Sigmoid colon (tissue), 7 donors: ENCODE measurements around the gene ETV6. TPM values are rescaled to one million over a fixed set of nuclear protein-coding genes. Genes with fewer than 3 reads are reported as not detected.
A peak's percentile ranks its signal among the peaks of the same experiment; 100 is the strongest.

Experiments used
- DNase-seq: peaks from one replicate; pipeline ENCODE4 v3.0.0-alpha.2; 2019
- H3K27ac ChIP-seq, 4 donors: fragments of 200-600 bp; sonication (generic); one replicate each; pipeline ENCODE4 v1.5.1; 2016 to 2019; ENCODE audit warnings: mild to moderate bottlenecking in 1 of 4
- H3K27me3 ChIP-seq, 3 donors: fragments of 200-600 bp; sonication (generic); one replicate each; pipeline ENCODE4 v1.5.1; 2019; ENCODE audit warnings: mild to moderate bottlenecking in 1 of 3
- H3K36me3 ChIP-seq, 4 donors: fragments of 200-600 bp; sonication (generic); one replicate each; pipeline ENCODE4 v1.5.1; 2016 to 2019
- H3K4me1 ChIP-seq, 4 donors: fragments of 200-600 bp; sonication (generic); one replicate each; pipeline ENCODE4 v1.5.1; 2017 to 2019
- H3K4me3 ChIP-seq, 4 donors: fragments of 200-600 bp; sonication (generic); one replicate each; pipeline ENCODE4 v1.5.1; 2017 to 2019; ENCODE audit warnings: mild to moderate bottlenecking in 2 of 4, moderate library complexity in 1 of 4
- H3K9me3 ChIP-seq, 4 donors: fragments of 200-600 bp in 3 of 4; sonication (generic) in 3 of 4; one replicate each; pipeline versions ENCODE4 v1.5.1 to v1.6.1; 2013 to 2019
- CTCF ChIP-seq, 4 experiments: fragments of 450-650 bp in 3 of 4; fragments of 200-600 bp in 1 of 4; IDR thresholded peaks; one replicate each; pipeline ENCODE4 v1.5.1; 2016 to 2019; ENCODE audit warnings: antibody characterized with exemption in 4 of 4, mild to moderate bottlenecking in 3 of 4, moderate library complexity in 2 of 4
- EP300 ChIP-seq, 4 donors: sonication (generic); formaldehyde crosslinking; IDR thresholded peaks; one replicate each; pipeline ENCODE4 v1.6.1; 2017; ENCODE audit warnings: antibody characterized with exemption in 4 of 4
- POLR2A ChIP-seq, 2 donors: fragments of 450-650 bp; IDR thresholded peaks; one replicate each; pipeline ENCODE4 v1.6.1; 2016; ENCODE audit warnings: antibody characterized with exemption in 2 of 2, mild to moderate bottlenecking in 2 of 2, moderate library complexity in 2 of 2
- POLR2AphosphoS5 ChIP-seq, 4 donors: sonication (generic); formaldehyde crosslinking; IDR thresholded peaks; one replicate each; pipeline ENCODE4 v1.6.1; 2017; ENCODE audit warnings: antibody characterized with exemption in 4 of 4
- WGBS, 2 donors: extraction: QIAGEN DNeasy Blood & Tissue Kit; methylation state at CpG; one replicate each; pipeline ENCODE4 v1.1.7; 2013; 5-methylcytosine and 5-hydroxymethylcytosine counted together
- intact Hi-C: fragments of 100-400 bp; cut with DNase I; formaldehyde crosslinking; loops from one replicate; pipeline ENCODE4 v1.15.1; 2023
- polyA plus RNA-seq, 3 donors: library from polyadenylated mRNA; stranded (reverse); fragments of 200-250 nt; gene quantifications; one replicate each; pipeline ENCODE4 v1.2.3, GENCODE V29; 2013
- total RNA-seq, 4 donors: library from RNA; depleted of rRNA; stranded (reverse); fragments of >200 nt; gene quantifications; one replicate each; pipeline ENCODE4 v1.1.0, GENCODE V29; 2016
- donor health status: healthy with polysubstance abuse.
- donor health status: Bipolar disorder and iron deficiency.
- donor health status: healthy.

The ETV6 gene
- total and polyA plus RNA-seq, 7 donors = 8.4 to 35.2 (median 16.3) TPM

- peak overlapping the region; percentile 82 to 91 (median 84) for H3K27ac ChIP-seq
- H3K4me3 ChIP-seq = no peak overlapping the region
- TF ChIP-seq POLR2AphosphoS5 (IDR thresholded peaks at IDR 0.05) (no peak), CTCF (IDR thresholded peaks at IDR 0.05) (no peak), EP300 (IDR thresholded peaks at IDR 0.05) (no peak)
- WGBS, 2 donors = 24 to 60% methylated on average over 6 of the region's 6 CpGs
- no peaks in the 10 kb centered on the region for H3K36me3 ChIP-seq
- intact Hi-C loops = no loop called here
- no peaks in the 10 kb centered on the region for H3K9me3 ChIP-seq
- H3K27me3 ChIP-seq = no peaks in the 10 kb centered on the region
- peaks cover 0 to 79% (median 66%) of the 10 kb centered on the region in 4 donors for H3K4me1 ChIP-seq
- DNase-seq = no peak
Observed at GRCh38 chr12:11795913-11796459, 146.5 kb downstream of the ETV6 start.

GRCh38 chr12:11797317-11797913 is 147.9 kb downstream of the ETV6 start:
- peaks cover 0 to 80% (median 65%) of the 10 kb centered on the region in 4 donors for H3K4me1 ChIP-seq
- H3K27ac ChIP-seq = peak overlapping the region; percentile 66 to 91 (median 83)
- 66 to 84% methylated on average over 5 of the region's 5 CpGs for WGBS, 2 donors
- TF ChIP-seq EP300 (IDR thresholded peaks at IDR 0.05) (no peak), POLR2A (IDR thresholded peaks at IDR 0.05) (no peak), CTCF (IDR thresholded peaks at IDR 0.05) (no peak), POLR2AphosphoS5 (IDR thresholded peaks at IDR 0.05) (no peak)
- H3K36me3 ChIP-seq = no peaks in the 10 kb centered on the region
- no peaks in the 10 kb centered on the region for H3K27me3 ChIP-seq
- DNase-seq = no peak
- intact Hi-C loops = no loop called here
- H3K9me3 ChIP-seq = no peaks in the 10 kb centered on the region
- H3K4me3 ChIP-seq = no peak overlapping the region

GRCh38 chr12:11798006-11798708 is 148.7 kb downstream of the ETV6 start:
- intact Hi-C loops = no loop called here
- WGBS, 2 donors = 73 to 92% methylated on average over 7 of the region's 7 CpGs
- H3K9me3 ChIP-seq = no peaks in the 10 kb centered on the region
- H3K36me3 ChIP-seq = no peaks in the 10 kb centered on the region
- peak overlapping the region; percentile 66 to 91 (median 83) for H3K27ac ChIP-seq
- H3K4me3 ChIP-seq = no peak overlapping the region
- TF ChIP-seq POLR2A (IDR thresholded peaks at IDR 0.05) = no peak
- no peak for TF ChIP-seq EP300 (IDR thresholded peaks at IDR 0.05)
- TF ChIP-seq POLR2AphosphoS5 (IDR thresholded peaks at IDR 0.05) = no peak
- TF ChIP-seq CTCF (IDR thresholded peaks at IDR 0.05) = no peak
- no peaks in the 10 kb centered on the region for H3K27me3 ChIP-seq
- peaks cover 0 to 78% (median 64%) of the 10 kb centered on the region in 4 donors for H3K4me1 ChIP-seq
- no peak for DNase-seq

GRCh38 chr12:11798856-11799501 is 149.5 kb downstream of the ETV6 start:
- no peak for TF ChIP-seq POLR2A (IDR thresholded peaks at IDR 0.05)
- no peak for TF ChIP-seq EP300 (IDR thresholded peaks at IDR 0.05)
- TF ChIP-seq CTCF (IDR thresholded peaks at IDR 0.05) = no peak
- no peak for TF ChIP-seq POLR2AphosphoS5 (IDR thresholded peaks at IDR 0.05)
- DNase-seq = no peak
- intact Hi-C loops = no loop called here
- Histone ChIP-seq H3K4me1 (peaks cover 0 to 69% (median 57%) of the 10 kb centered on the region in 4 donors), H3K36me3 (no peaks in the 10 kb centered on the region), H3K27ac (peak overlapping the region; percentile 66 to 91 (median 83)), H3K9me3 (no peaks in the 10 kb centered on the region), H3K4me3 (no peak overlapping the region), H3K27me3 (no peaks in the 10 kb centered on the region)
- 36 to 70% methylated on average over 4 of the region's 4 CpGs for WGBS, 2 donors
